Measurements from ENCODE around the gene C9orf50. TPM values are rescaled to one million over a fixed set of nuclear protein-coding genes. Genes with fewer than 3 reads are reported as not detected.
A peak's percentile ranks its signal among the peaks of the same experiment; 100 is the strongest.
"Not testable (repeated sequence)": the region's sequence is repeated elsewhere in the genome, so short reads cannot be mapped to it uniquely, and the experiment has no call there.

Gene C9orf50, protein sequence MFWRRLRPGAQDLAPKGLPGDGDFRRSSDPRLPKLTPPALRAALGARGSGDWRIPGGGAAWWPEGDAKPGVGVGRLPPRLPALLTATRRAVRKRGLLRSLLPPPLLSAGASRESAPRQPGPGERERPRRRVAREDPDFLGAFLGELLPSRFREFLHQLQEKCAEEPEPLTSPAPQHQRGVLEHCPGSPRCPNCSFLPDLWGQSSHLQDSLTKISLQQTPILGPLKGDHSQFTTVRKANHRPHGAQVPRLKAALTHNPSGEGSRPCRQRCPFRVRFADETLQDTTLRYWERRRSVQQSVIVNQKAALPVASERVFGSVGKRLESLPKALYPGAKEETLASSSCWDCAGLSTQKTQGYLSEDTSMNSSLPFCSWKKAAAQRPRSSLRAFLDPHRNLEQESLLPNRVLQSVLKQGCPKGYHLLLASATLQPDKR
- not detected for total RNA-seq
- long read RNA-seq, donor 1 = 0 reads
- long read RNA-seq, donor 2 = 0 reads

DNA sequence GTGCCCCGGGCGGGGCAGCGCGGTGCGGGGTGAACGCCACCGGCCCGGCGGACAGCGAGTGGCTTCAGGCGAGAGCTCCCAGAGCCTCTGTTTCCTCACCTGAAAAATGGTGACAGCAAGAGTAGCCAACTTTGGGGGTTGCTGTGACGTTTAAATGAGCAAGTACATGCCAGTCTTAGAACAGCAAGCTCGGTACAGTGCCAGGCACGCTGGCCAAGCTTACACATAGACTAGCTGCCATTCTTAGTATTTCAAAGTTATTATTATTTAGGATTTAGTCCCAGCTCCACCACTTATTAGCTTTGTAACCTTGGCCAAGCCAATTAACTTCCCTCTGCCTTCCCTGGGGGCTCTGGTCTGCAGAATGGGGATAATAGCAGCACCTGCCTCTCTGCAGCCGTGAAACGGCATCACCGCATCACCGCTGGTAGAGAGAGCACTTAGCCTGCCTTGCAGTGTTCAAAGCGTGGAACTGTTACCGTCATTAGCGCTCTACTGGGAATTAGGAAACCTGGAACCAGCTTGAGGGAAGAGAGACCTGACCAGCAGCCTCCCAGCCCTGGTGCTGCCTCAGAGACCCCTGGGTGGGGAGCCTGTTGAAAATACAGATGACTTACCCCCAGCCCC, at the start of gene C9orf50:
Gene C9orf50, minus strand, starts transcription at position 433 of the 627 bp plus-strand sequence. CDS start 527 bp downstream, outside the sequence.
- intact Hi-C loops (cut with DNase I) = no loop called here
- no peak for DNase-seq (ENCODE audit: low spot score)

DNA sequence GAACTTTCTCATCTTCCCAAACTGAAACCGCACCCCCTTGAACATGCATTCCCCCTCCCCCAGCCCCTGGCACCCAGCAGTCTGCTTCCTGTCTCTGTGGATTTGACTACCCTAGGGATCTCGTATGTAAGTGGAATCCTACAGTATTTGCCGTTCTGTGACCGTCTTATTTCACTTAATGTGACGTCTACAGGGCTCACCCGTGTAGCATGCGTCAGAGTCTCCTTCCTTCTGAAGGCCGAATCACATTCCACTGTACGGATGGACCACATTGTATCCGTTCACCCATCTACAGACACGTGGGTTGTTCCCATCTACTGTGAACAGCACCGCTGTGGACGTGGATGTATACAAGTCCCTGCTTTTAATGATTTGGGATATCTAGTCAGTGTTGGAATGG, 49.0 kb upstream of the C9orf50 start:
- DNase-seq (ENCODE audit: low spot score) = no peak
- intact Hi-C loops (cut with DNase I) = loop anchor here in 1 of 2 donors (10.0 kb wide), 1 partner anchor 45 kb away; no protein-coding TSS in a partner anchor

DNA sequence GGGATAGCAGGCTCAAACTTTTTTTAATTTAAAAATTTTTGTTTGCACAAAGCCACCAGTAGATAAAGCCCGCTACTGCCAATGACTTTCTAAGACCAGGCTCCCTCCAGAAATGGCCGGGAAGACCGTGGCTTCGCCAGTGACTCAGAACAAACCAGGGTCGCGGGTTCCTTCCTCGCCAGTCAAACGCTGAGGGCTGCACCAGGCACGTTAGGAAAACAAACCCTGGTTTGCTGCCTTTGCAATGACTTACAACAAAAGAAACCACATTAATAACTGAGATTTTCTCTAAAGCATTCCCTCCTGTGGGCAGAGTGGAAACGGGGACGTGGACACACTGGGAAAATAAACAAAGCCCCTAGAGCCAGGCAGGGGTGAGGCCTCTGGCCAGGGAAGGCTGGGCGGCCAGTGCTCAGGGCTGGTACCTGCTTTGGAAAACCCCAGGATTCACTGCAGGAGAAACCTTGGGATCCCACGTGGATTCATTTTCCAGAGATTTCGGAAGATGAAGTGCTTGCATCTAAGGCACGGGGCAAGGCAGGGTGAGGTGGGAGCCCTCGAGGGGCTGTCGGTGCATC, 48.3 kb upstream of the C9orf50 start:
- DNase-seq (ENCODE audit: low spot score) = no peak
- intact Hi-C loops (cut with DNase I) = loop anchor here in 1 of 2 donors (10.0 kb wide), 1 partner anchor 46 kb away; no protein-coding TSS in a partner anchor

DNA sequence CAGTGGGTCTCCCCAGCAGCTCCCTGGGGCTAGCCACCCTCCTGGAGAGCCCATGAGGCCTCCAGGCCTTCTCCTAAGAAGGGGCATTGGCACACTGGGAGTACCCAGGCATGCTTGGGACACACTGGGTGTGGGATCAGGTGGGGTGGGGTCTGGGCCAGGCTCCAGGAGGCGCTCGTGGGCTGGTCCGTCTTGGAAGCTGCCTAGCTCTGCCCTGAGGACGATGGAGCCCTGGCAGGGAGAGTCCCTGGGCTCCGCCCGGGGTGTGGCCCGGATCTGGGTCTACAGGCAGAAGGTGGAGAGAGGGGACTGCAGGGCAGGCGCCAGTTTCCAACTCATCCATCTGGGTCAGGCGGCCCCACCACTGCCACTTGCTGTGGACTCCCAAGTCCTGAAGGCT, 46.9 kb upstream of the C9orf50 start:
- DNase-seq (ENCODE audit: low spot score) = no peak
- intact Hi-C loops (cut with DNase I) = loop anchor here in 1 of 2 donors (10.0 kb wide), 1 partner anchor 47 kb away; no protein-coding TSS in a partner anchor

DNA sequence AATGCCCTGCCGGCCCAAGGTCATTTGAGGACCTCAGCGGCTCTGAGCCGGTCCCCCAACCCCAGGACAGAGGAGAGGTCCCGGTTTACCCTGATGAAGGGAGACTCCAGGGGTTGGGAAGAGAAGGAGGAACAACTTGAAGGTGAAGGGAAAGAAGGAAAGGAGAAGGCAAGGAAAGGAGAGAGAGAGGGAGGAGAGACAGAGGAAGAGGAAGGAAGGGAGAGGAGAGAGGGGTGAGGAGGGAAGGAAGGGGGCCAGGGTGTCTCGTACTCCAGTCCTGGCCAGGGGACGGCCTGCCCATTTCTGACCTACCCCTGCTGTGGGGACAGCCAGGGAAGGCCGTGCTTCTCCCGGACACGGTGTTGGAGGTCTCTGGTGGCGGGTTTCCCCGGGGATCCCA, 46.5 kb upstream of the C9orf50 start:
- no peak for DNase-seq (ENCODE audit: low spot score)
- intact Hi-C loops (cut with DNase I) = loop anchor here in 1 of 2 donors (10.0 kb wide), 1 partner anchor 47 kb away; no protein-coding TSS in a partner anchor

DNA sequence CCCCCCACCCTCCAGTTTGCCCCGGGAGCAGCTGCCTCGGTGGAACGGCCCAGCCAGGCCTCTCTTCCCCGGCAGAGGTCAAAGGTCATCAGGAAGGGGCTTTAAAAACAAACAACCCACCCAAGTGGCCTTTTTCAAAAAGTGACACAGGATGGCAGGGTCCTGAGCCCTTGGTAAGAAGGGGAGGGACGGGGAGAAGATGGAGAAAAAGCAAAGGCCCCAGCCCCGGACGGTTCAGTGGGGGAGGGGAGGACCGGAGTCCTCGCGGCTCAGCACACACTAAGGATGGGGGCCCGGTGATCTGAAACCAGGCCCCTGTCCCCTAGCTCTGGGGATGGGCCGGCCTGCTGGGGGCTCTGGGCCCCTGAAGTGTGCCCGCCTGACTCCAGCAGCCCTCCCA, 45.7 kb upstream of the C9orf50 start:
- no peak for DNase-seq (ENCODE audit: low spot score)
- intact Hi-C loops (cut with DNase I) = loop anchor here in 1 of 2 donors (10.0 kb wide), 1 partner anchor 48 kb away; no protein-coding TSS in a partner anchor

DNA sequence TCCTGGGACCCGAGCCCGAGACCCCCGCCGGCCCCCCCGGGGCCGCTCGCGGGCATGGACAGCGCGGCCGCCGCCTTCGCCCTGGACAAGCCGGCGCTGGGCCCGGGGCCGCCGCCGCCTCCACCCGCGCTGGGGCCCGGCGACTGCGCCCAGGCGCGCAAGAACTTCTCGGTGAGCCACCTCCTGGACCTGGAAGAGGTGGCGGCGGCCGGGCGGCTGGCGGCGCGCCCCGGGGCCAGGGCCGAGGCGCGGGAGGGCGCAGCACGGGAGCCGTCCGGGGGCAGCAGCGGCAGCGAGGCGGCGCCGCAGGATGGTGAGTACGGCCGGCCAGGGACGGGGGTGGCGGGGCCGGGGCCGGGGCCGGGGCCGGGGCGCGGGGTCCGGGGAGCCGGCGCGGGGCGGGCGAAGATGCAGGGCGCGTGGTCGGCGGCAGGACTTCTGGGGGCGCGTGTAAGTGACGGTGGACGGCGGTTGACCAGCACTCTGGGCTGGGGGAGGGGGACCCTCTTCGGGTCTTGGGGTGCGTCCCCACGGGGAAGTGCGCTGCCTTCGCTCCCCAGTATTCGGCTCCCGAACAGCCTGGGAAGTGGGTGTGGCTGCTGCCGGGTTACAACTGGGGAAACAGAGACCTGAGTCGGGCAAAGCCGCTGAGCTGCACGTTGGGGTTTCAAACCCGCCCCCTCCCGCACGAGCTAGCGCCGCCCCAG, 45.1 kb upstream of the C9orf50 start:
- intact Hi-C loops (cut with DNase I) = loop anchor here in 1 of 2 donors (10.0 kb wide), 1 partner anchor 49 kb away; no protein-coding TSS in a partner anchor
- DNase-seq (ENCODE audit: low spot score) = no peak

DNA sequence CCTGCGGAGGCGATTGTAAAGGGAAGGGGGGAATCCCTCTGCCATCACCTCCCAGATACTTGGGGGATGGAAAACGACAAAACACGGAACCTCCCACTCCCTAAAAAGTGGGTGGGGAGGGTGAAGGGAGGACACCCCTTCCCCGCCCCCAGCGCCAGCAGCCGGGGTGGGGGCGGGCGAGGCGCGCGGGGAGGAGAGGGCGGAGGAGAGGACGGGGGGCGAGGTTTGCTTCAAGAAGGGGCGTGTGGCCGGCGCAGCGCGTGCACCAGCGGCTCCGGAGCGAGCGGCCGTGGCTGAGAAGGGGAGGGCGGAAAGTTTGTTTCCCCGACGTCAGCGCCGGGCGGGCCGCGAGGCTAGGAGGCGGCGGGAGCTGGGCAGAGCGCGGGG, 44.5 kb upstream of the C9orf50 start, which contains the start of gene PRRX2:
Gene PRRX2, plus strand, starts transcription at position 259 of the 387 bp plus-strand sequence. CDS start 221 bp downstream, outside the sequence.
- intact Hi-C loops (cut with DNase I) = loop anchor here in 1 of 2 donors (10.0 kb wide), 1 partner anchor 49 kb away; no protein-coding TSS in a partner anchor
- DNase-seq (ENCODE audit: low spot score) = peak; percentile 93

DNA sequence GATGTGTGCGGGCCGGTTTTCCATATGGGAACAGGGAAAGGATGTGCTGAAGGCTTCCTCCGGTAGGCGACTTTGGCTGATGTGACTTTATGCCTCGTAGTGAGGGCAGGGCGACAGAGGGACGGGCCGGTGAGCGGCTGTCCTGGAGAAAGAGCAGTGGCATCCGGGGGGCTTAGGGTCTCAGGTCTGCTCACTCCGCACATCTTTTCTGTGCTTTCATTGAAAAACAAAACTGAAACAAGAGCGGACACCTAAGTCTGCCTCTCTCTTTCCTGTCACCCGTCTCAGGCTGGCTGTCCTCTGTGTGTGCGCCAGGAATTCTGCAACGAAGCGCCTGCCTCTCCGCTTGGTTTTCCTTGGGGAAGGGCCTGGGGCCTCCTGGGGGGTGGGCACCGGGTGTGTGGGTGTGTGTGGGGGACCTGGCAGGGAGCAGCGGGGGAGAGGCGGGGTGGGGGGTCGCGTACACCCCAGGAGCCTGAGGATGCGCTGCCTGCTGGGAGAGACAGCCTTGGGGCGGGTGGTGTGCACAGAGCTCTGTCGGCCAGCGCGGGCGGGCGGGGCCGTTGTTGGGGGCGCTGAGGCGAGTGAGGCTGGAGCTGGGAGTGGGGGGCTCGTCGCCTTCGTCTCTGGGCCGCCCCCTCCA, 44.0 kb upstream of the C9orf50 start:
- intact Hi-C loops (cut with DNase I) = loop anchor here in 1 of 2 donors (10.0 kb wide), 1 partner anchor 50 kb away; no protein-coding TSS in a partner anchor

DNA sequence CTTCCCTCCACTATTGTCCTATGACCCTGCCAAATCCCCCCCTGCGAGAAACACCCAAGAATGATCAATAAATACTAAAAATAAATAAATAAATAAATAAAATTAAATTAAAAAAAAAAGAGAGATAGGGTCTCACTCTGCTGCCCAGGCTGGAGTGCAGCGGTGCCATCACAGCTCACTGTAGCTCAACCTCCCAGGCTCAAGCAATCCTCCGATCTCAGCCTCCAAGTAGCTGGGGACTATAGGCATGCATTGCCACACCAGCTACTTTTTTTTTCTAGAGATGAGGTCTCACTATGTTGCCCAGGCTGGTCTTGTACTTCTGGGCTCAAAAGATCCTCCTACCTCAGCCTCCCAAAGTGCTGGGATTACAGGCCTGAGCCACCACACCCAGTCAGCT, 41.3 kb upstream of the C9orf50 start:
- not testable (repeated sequence) for DNase-seq (ENCODE audit: low spot score)
- intact Hi-C loops (cut with DNase I) = loop anchor here in 1 of 2 donors (10.0 kb wide), 1 partner anchor 53 kb away; no protein-coding TSS in a partner anchor

More for the DNA sequence above, 44.0 kb upstream of the C9orf50 start:
- no peak for DNase-seq (ENCODE audit: low spot score)

DNA sequence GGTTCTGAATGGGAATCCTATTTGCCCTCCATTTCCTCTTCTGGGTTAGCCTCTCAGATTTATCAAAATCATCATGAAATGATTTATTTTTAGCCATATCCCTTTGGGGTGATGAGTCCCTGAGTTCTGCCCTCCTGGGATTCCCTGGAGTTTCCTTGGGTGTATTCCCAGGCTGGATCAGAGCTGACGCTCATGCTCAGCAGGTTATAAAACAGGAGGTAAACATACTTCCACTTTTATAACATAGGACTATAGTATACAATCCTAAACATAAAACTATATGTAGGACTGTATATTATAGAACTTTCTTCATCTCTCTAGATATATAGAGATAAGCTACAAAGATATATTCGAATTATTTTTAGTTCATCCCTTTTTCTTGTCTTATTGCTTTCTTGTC, 40.1 kb upstream of the C9orf50 start:
- no peak for DNase-seq (ENCODE audit: low spot score)
- intact Hi-C loops (cut with DNase I) = loop anchor here in 1 of 2 donors (10.0 kb wide), 1 partner anchor 54 kb away; no protein-coding TSS in a partner anchor

DNA sequence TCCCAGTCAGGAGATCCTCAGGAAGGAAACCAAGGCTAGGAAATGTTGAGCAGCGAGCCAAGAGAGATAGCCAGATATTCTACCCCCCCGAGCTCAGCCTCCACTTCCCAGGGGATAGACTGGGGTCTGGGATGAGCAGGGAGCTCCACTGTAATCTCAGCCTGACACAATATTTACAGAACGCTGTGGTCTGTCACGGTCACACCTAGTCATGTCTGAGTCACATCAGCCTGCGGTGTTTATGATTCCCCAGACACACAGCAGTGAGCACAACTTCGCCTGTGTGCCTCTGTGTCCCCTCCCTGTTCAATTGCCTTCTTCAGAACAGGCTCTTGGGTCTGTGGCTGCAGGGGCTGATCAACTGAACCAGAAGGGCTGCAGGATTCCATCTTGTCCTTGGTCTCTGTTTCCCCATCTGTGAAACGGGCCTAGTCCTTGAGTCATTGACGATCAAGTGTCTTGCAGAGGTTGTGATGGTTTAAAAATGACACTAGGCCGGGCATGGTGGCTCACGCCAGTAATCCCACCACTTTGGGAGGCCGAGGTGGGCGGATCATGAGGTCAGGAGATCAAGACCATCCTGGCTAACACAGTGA, 36.0 kb upstream of the C9orf50 start:
- no peak for DNase-seq (ENCODE audit: low spot score)
- intact Hi-C loops (cut with DNase I) = no loop called here

DNA sequence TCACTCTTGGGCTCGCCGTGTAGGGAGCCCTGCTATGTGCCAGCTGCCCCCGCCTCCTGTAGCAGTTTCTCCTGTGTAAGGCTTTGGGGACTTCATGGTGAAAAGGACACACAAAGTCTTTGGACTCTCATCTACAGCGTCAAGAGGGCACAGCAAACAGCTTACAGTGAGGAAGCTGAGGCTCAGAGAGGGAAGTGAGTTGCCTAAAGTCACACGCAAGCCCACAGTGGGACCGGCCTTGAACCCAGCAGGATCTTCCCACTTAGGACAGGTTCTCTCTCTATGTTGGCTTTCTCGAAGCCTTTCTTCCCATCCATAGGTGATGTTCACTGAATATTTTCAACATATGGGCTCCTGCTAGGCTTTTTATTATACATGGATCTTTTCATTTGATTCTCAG, 34.8 kb upstream of the C9orf50 start:
- intact Hi-C loops (cut with DNase I) = no loop called here
- DNase-seq (ENCODE audit: low spot score) = no peak

DNA sequence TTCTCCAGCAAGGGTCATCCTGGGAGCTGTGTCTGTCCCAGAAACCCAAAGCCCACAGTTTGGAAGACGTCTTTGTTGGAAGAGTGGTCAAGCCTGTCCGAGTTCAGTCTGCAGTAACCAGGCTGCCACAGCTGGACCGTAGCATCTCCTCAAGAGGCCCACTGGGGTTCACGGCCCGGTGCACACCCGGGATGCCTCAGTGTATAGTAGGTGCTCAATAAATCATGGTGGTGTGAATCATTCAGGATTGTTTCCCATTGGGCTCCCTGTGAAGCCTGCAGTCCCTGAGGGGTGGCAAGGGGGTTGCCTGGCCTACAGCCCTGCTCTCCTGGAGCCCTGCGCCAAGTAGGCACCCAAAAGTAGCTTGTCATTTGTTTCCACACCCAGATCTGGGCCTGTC, 34.3 kb upstream of the C9orf50 start:
- no peak for DNase-seq (ENCODE audit: low spot score)
- intact Hi-C loops (cut with DNase I) = no loop called here

DNA sequence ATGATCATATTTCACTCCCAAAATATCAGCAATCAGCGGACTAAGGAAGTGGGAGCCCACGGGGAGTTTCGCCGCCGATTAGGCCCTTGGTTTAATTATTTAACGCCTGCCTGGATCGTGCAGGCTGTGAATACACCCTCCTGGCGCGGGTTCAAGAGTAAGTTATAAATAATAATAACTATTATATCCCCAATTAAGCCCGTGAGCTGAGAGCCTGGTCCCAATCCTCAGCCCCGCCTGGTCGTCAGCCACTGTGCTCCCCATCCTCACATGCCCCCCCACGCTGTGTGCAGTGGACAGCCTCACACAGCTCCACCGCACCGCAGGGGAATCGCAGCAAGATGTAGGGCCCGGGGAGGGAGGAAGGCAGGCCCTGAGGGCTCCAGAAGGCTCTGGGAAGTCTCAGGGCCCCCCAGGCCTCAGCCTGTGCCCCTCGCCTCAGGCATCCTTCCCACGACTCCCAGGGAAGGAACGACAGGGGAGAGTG, 33.7 kb upstream of the C9orf50 start:
- intact Hi-C loops (cut with DNase I) = loop anchor here in 1 of 2 donors (5.0 kb wide), 1 partner anchor 33 kb away; no protein-coding TSS in a partner anchor
- no peak for DNase-seq (ENCODE audit: low spot score)

DNA sequence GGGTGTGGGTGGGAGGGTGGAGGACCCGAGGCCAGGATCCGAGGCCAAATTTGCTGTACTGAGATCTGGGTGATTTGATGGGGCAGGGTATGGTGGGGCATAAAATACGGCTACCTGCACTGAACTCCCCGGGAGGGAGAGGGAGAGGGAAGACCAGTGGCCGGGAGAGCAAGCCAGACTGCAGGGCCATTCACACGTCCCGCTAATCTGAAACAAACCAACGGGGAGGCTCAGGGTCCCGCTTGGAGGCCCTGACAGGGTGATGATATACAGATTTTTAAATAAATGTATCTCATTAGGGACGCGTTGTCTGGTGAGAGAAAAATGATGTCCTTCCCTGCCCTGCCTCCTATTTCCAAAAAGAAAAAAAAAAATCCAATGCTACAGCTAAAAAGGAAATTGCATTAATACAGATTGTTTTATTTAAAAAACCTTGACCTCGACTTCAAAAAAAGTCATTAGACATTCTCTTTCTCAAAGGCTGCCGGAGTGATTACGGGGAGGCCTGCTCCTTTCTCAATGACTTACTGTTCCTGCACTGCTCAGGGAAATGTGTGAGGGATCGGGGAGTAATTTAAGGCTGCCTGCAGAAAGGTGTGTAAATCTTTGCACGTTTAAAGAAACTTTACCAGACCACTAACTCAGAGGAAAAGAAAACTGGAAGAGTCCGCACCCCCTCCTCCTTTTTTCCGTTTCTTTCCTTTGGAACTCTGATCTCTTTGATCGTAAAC, 33.1 kb upstream of the C9orf50 start:
- no peak for DNase-seq (ENCODE audit: low spot score)
- intact Hi-C loops (cut with DNase I) = loop anchor here in 1 of 2 donors (5.0 kb wide), 1 partner anchor 33 kb away; no protein-coding TSS in a partner anchor

Data from posterior vena cava (tissue), 2 donors.